Urinary bladder (tissue), 4 donors: ENCODE results near the gene MZB1. TPM values are rescaled to one million over a fixed set of nuclear protein-coding genes. Genes with fewer than 3 reads are reported as not detected.

ENCODE experiments used
- DNase-seq: peaks from one replicate; pipeline ENCODE4 v3.0.0-alpha.2; 2015; ENCODE audit errors: extremely low spot score
- H3K27ac ChIP-seq: one replicate; pipeline ENCODE4 v1.5.1; 2013; ENCODE audit warnings: low read depth, mild to moderate bottlenecking, moderate library complexity
- H3K36me3 ChIP-seq: one replicate; pipeline ENCODE4 v1.6.1; 2013; ENCODE audit warnings: mild to moderate bottlenecking, moderate library complexity; ENCODE audit not compliant: insufficient read depth
- H3K4me1 ChIP-seq: one replicate; pipeline ENCODE4 v1.6.1; 2013; ENCODE audit warnings: mild to moderate bottlenecking, moderate library complexity; ENCODE audit not compliant: insufficient read depth
- H3K4me3 ChIP-seq: one replicate; pipeline ENCODE4 v1.5.1; 2013; ENCODE audit warnings: low read depth, low read length
- WGBS: extraction: QIAGEN DNeasy Blood & Tissue Kit; methylation state at CpG from one replicate; pipeline ENCODE4 v1.1.7; 2013; 5-methylcytosine and 5-hydroxymethylcytosine counted together
- polyA plus RNA-seq: library from polyadenylated mRNA; stranded (reverse); fragments of 200-250 nt; gene quantifications from one replicate; pipeline ENCODE4 v1.2.3, GENCODE V29; 2013
- total RNA-seq: library from RNA; depleted of rRNA; stranded (reverse); fragments of >200 nt; gene quantifications from one replicate; pipeline ENCODE4 v1.2.3, GENCODE V29; 2014
- donor health status: healthy with polysubstance abuse.
- donor health status: healthy.

The MZB1 gene
- total and polyA plus RNA-seq, 2 donors = 0.56 to 0.63 TPM

- H3K4me3 ChIP-seq = no peak overlapping the region
- DNase-seq = no peak
- no peaks in the 10 kb centered on the region for H3K36me3 ChIP-seq
- 76% methylated on average over 2 of the region's 2 CpGs for WGBS
- H3K4me1 ChIP-seq = no peaks in the 10 kb centered on the region
- H3K27ac ChIP-seq = no peak overlapping the region
These were observed 49.7 kb downstream of the MZB1 start for GRCh38 chr5:139340051-139340450.

Other genes starting within 250 kb of the MZB1 start
- gene SIL1, start 191.5 kb downstream of the MZB1 start, total RNA-seq = 31.5 TPM
- gene SIL1, start 191.5 kb downstream of the MZB1 start, polyA plus RNA-seq = 49.8 TPM
- gene MATR3, start 96.2 kb downstream of the MZB1 start, total RNA-seq = 454 TPM
- gene MATR3, start 96.2 kb downstream of the MZB1 start, polyA plus RNA-seq = 163 TPM
- 91.9 TPM for gene PAIP2, start 48.1 kb downstream of the MZB1 start, total RNA-seq
- gene PAIP2, start 48.1 kb downstream of the MZB1 start, polyA plus RNA-seq = 110 TPM
- gene SLC23A1, start 6.6 kb downstream of the MZB1 start, total RNA-seq = not detected
- not detected for gene SLC23A1, start 6.6 kb downstream of the MZB1 start, polyA plus RNA-seq
- gene PROB1, start 5.2 kb upstream of the MZB1 start, total RNA-seq = 1.4 TPM
- 3.1 TPM for gene PROB1, start 5.2 kb upstream of the MZB1 start, polyA plus RNA-seq
- 3.0 TPM for gene SPATA24, start 14.2 kb upstream of the MZB1 start, total RNA-seq
- 5.4 TPM for gene SPATA24, start 14.2 kb upstream of the MZB1 start, polyA plus RNA-seq
- gene DNAJC18, start 49.6 kb upstream of the MZB1 start, total RNA-seq = 16.2 TPM
- gene DNAJC18, start 49.6 kb upstream of the MZB1 start, polyA plus RNA-seq = 8.6 TPM
- gene ECSCR, start 72.8 kb upstream of the MZB1 start, total RNA-seq = 23.8 TPM
- 51.4 TPM for gene ECSCR, start 72.8 kb upstream of the MZB1 start, polyA plus RNA-seq
- gene SMIM33, start 81.1 kb upstream of the MZB1 start, total RNA-seq = not detected
- not detected for gene SMIM33, start 81.1 kb upstream of the MZB1 start, polyA plus RNA-seq
- 20.0 TPM for gene STING1, start 92.8 kb upstream of the MZB1 start, total RNA-seq
- gene STING1, start 92.8 kb upstream of the MZB1 start, polyA plus RNA-seq = 53.0 TPM
- gene UBE2D2, start 171.4 kb upstream of the MZB1 start, total RNA-seq = 94.7 TPM
- gene UBE2D2, start 171.4 kb upstream of the MZB1 start, polyA plus RNA-seq = 98.7 TPM